CD14-positive monocyte (primary cell): ENCODE data around the gene HOXD12. TPM values are rescaled to one million over a fixed set of nuclear protein-coding genes. Genes with fewer than 3 reads are reported as not detected.

Experiments
- DNase-seq, 3 donors: peaks; one replicate each; pipeline ENCODE4 v3.0.0-alpha.2; 2011 to 2022
- H2AFZ ChIP-seq: 2 replicates; pipeline ENCODE4 v1.6.0; 2012; ENCODE audit warnings: mild to moderate bottlenecking, low read depth, low read length, inconsistent platforms; ENCODE audit not compliant: insufficient read depth, poor library complexity, severe bottlenecking
- H3K27ac ChIP-seq, 2 donors: 1 replicate in 1 of 2; 2 replicates in 1 of 2; pipeline ENCODE4 v1.5.1; 2012 to 2013; ENCODE audit warnings: low read length in 2 of 2, control low read depth in 1 of 2, inconsistent platforms in 1 of 2, low read depth in 1 of 2, mild to moderate bottlenecking in 1 of 2
- H3K27me3 ChIP-seq, 2 donors: one replicate each; pipeline versions ENCODE4 v1.6.0 to v1.6.1; 2011 to 2013; ENCODE audit warnings: low read length in 2 of 2; ENCODE audit not compliant: control insufficient read depth in 2 of 2, insufficient read depth in 2 of 2
- H3K36me3 ChIP-seq, 2 donors: replicated peaks in 1 of 2; 1 replicate in 1 of 2; 2 replicates in 1 of 2; pipeline versions ENCODE4 v1.5.1 to v1.6.1; 2012 to 2013; ENCODE audit warnings: low read length in 2 of 2, control low read depth in 1 of 2, inconsistent platforms in 1 of 2, mild to moderate bottlenecking in 1 of 2; ENCODE audit not compliant: insufficient read depth in 2 of 2, control insufficient read depth in 1 of 2
- H3K4me1 ChIP-seq, 2 donors: 1 replicate in 1 of 2; 2 replicates in 1 of 2; pipeline versions ENCODE4 v1.5.1 to v1.6.1; 2012 to 2013; ENCODE audit warnings: low read length in 2 of 2, control low read depth in 1 of 2, inconsistent platforms in 1 of 2, mild to moderate bottlenecking in 1 of 2, moderate library complexity in 1 of 2; ENCODE audit not compliant: insufficient read depth in 2 of 2, control insufficient read depth in 1 of 2
- H3K4me2 ChIP-seq: replicated peaks from 2 replicates; pipeline ENCODE3; 2012; ENCODE audit warnings: low read length, moderate library complexity, mild to moderate bottlenecking; ENCODE audit not compliant: poor library complexity, severe bottlenecking; ENCODE audit errors: extremely low read depth
- H3K4me3 ChIP-seq, 3 experiments: fragments of 200-600 bp in 1 of 3; sonication (generic) in 1 of 3; replicated peaks in 1 of 3; 1 replicate in 2 of 3; 2 replicates in 1 of 3; pipeline ENCODE4 v1.5.1; 2011 to 2013; ENCODE audit warnings: low read length in 3 of 3, mild to moderate bottlenecking in 3 of 3, control low read depth in 2 of 3, low read depth in 2 of 3, inconsistent platforms in 1 of 3, moderate library complexity in 1 of 3
- H3K79me2 ChIP-seq: 2 replicates; pipeline ENCODE4 v1.6.0; 2012; ENCODE audit warnings: mild to moderate bottlenecking, control low read depth, inconsistent platforms, low read length, moderate library complexity; ENCODE audit not compliant: insufficient read depth
- H3K9ac ChIP-seq: 2 replicates; pipeline ENCODE4 v1.6.0; 2017; ENCODE audit warnings: low read length, mild to moderate bottlenecking; ENCODE audit not compliant: insufficient read depth, poor library complexity, severe bottlenecking
- H3K9me3 ChIP-seq, 2 donors: replicated peaks in 1 of 2; 1 replicate in 1 of 2; 2 replicates in 1 of 2; pipeline versions ENCODE4 v1.5.1 to v1.6.1; 2012 to 2013; ENCODE audit warnings: low read length in 2 of 2, control low read depth in 1 of 2; ENCODE audit not compliant: control insufficient read depth in 1 of 2, insufficient read depth in 1 of 2
- H4K20me1 ChIP-seq: 2 replicates; pipeline ENCODE4 v1.6.0; 2012; ENCODE audit warnings: mild to moderate bottlenecking, low read length, control low read depth, moderate library complexity; ENCODE audit not compliant: insufficient read depth
- H3K27ac Mint-ChIP-seq, 7 donors: one replicate each; pipeline ENCODE4 v1.8.0; 2020; ENCODE audit warnings: mild to moderate bottlenecking in 7 of 7, mixed read lengths in 7 of 7, moderate library complexity in 6 of 7, inconsistent platforms in 2 of 7
- H3K27me3 Mint-ChIP-seq, 3 donors: one replicate each; pipeline ENCODE4 v1.8.0; 2021 to 2022; ENCODE audit warnings: low read depth in 3 of 3, mild to moderate bottlenecking in 3 of 3, mixed read lengths in 3 of 3, moderate library complexity in 3 of 3, inconsistent platforms in 1 of 3
- H3K36me3 Mint-ChIP-seq, 2 donors: one replicate each; pipeline ENCODE4 v1.8.0; 2020; ENCODE audit warnings: mixed read lengths in 2 of 2, inconsistent platforms in 1 of 2, mild to moderate bottlenecking in 1 of 2
- H3K4me1 Mint-ChIP-seq: one replicate; pipeline ENCODE4 v1.8.0; 2020; ENCODE audit warnings: mild to moderate bottlenecking, mixed read lengths
- H3K4me3 Mint-ChIP-seq, 2 donors: one replicate each; pipeline ENCODE4 v1.8.0; 2020; ENCODE audit warnings: mild to moderate bottlenecking in 2 of 2, mixed read lengths in 2 of 2, moderate library complexity in 1 of 2
- H3K9me3 Mint-ChIP-seq, 7 donors: one replicate each; pipeline ENCODE4 v1.8.0; 2020 to 2022; ENCODE audit warnings: mixed read lengths in 7 of 7, mild to moderate bottlenecking in 6 of 7, moderate library complexity in 6 of 7, inconsistent platforms in 2 of 7
- CTCF ChIP-seq: fragments of 200-600 bp; IDR thresholded peaks from one replicate; pipeline ENCODE4 v1.8.0; 2022; ENCODE audit warnings: antibody characterized with exemption, mild to moderate bottlenecking
- WGBS: methylation state at CpG from one replicate; pipeline ENCODE4 v1.1.5; 2013; ENCODE audit warnings: missing lambda C conversion rate; ENCODE audit not compliant: insufficient coverage; 5-methylcytosine and 5-hydroxymethylcytosine counted together
- intact Hi-C, 2 donors: fragments of 100-400 bp; cut with micrococcal nuclease; formaldehyde crosslinking; loops; one replicate each; pipeline versions ENCODE4 v1.15.0 to v1.15.1; 2023
- polyA plus RNA-seq, 3 donors: library from polyadenylated mRNA; depleted of rRNA in 1 of 3; unstranded in 2 of 3; stranded (reverse) in 1 of 3; fragments of 300-500 nt in 2 of 3; fragments of >200 nt in 1 of 3; fragmentation: Illumina TruSeq in 2 of 3; gene quantifications; 1 replicate in 2 of 3; 2 replicates in 1 of 3; pipeline ENCODE4 v1.2.3, GENCODE V29; 2012 to 2021

Gene HOXD12
- polyA plus RNA-seq, 3 donors = not detected

GRCh38 chr2:176117823-176118371, 18.3 kb downstream of the HOXD12 start:
- Mint-ChIP-seq H3K4me3 (peak overlapping the region in 1 of 2 donors; percentile 85), H3K27ac (no peak overlapping the region)

More at GRCh38 chr2:176117823-176118371, 18.3 kb downstream of the HOXD12 start:
- Histone ChIP-seq H3K4me1 (peaks cover 5 to 9% of the 10 kb centered on the region in 2 donors), H3K79me2 (no peaks in the 10 kb centered on the region), H3K27me3 (peaks cover 87 to 98% of the 10 kb centered on the region in 2 donors), H2AFZ (no peak overlapping the region), H3K4me2 (no peak overlapping the region), H3K36me3 (no peaks in the 10 kb centered on the region), H3K27ac (no peak overlapping the region), H4K20me1 (no peaks in the 10 kb centered on the region), H3K9ac (no peak overlapping the region), H3K4me3 (no peak overlapping the region), H3K9me3 (peaks cover 13 to 70% of the 10 kb centered on the region in 2 donors)
- Mint-ChIP-seq H3K27me3 (peaks cover 93 to 99% (median 97%) of the 10 kb centered on the region in 3 donors), H3K9me3 (peaks cover 4 to 45% (median 29%) of the 10 kb centered on the region in 7 donors), H3K36me3 (peaks cover 2 to 9% of the 10 kb centered on the region in 2 donors), H3K4me1 (peaks cover 12% of the 10 kb centered on the region)
- intact Hi-C loops = no loop called here
- WGBS = 8% methylated on average over 9 of the region's 11 CpGs
- TF ChIP-seq CTCF = no peak
- no peak for DNase-seq
